Spleen (tissue), 11 donors: ENCODE measurements around the gene CMYA5. TPM values are rescaled to one million over a fixed set of nuclear protein-coding genes. Genes with fewer than 3 reads are reported as not detected.

Experiments used
- DNase-seq: peaks from one replicate; pipeline ENCODE4 v3.0.0-alpha.2; 2020
- H3K27ac ChIP-seq, 8 donors: fragments of 200-600 bp; sonication (generic) in 7 of 8; 1 replicate in 4 of 8; 2 replicates in 4 of 8; pipeline versions ENCODE4 v1.5.0 to v1.8.0; 2016 to 2021; ENCODE audit warnings: inconsistent platforms in 4 of 8, mild to moderate bottlenecking in 4 of 8, moderate library complexity in 1 of 8
- H3K27me3 ChIP-seq, 7 donors: fragments of 200-600 bp; sonication (generic) in 6 of 7; replicated peaks in 1 of 7; 1 replicate in 4 of 7; 2 replicates in 3 of 7; pipeline versions ENCODE4 v1.5.0 to v1.8.0; 2016 to 2021; ENCODE audit warnings: inconsistent platforms in 3 of 7, mild to moderate bottlenecking in 1 of 7
- H3K36me3 ChIP-seq, 6 donors: fragments of 200-600 bp; sonication (generic) in 5 of 6; 1 replicate in 4 of 6; 2 replicates in 2 of 6; pipeline versions ENCODE4 v1.5.0 to v1.8.0; 2016 to 2021; ENCODE audit warnings: inconsistent platforms in 2 of 6
- H3K4me1 ChIP-seq, 6 donors: fragments of 200-600 bp; sonication (generic) in 5 of 6; 1 replicate in 3 of 6; 2 replicates in 3 of 6; pipeline versions ENCODE4 v1.5.0 to v1.8.0; 2016 to 2021; ENCODE audit warnings: inconsistent platforms in 3 of 6
- H3K4me3 ChIP-seq, 8 donors: fragments of 200-600 bp; sonication (generic) in 7 of 8; 1 replicate in 4 of 8; 2 replicates in 4 of 8; pipeline versions ENCODE4 v1.5.0 to v1.8.0; 2016 to 2021; ENCODE audit warnings: inconsistent platforms in 4 of 8, mild to moderate bottlenecking in 4 of 8, moderate library complexity in 2 of 8
- H3K9me3 ChIP-seq, 8 donors: fragments of 200-600 bp; sonication (generic) in 7 of 8; 1 replicate in 4 of 8; 2 replicates in 4 of 8; pipeline versions ENCODE4 v1.5.0 to v1.8.0; 2016 to 2021; ENCODE audit warnings: inconsistent platforms in 4 of 8
- CTCF ChIP-seq, 11 experiments: fragments of 200-600 bp in 7 of 11; fragments of 450-650 bp in 4 of 11; sonication (generic) in 4 of 11; IDR thresholded peaks in 8 of 11; conservative IDR thresholded peaks in 3 of 11; 1 replicate in 7 of 11; 2 replicates in 4 of 11; pipeline versions ENCODE4 v1.4.0 to v1.8.0; 2016 to 2021; ENCODE audit warnings: antibody characterized with exemption in 11 of 11, inconsistent platforms in 4 of 11, mild to moderate bottlenecking in 1 of 11
- POLR2A ChIP-seq, 3 donors: fragments of 450-650 bp; IDR thresholded peaks; one replicate each; pipeline ENCODE4 v1.5.1; 2017; ENCODE audit warnings: antibody characterized with exemption in 3 of 3, mild to moderate bottlenecking in 1 of 3
- POLR2AphosphoS5 ChIP-seq, 3 donors: sonication (generic); formaldehyde crosslinking; IDR thresholded peaks; one replicate each; pipeline ENCODE4 v1.5.1; 2017; ENCODE audit warnings: antibody characterized with exemption in 3 of 3
- WGBS, 5 donors: extraction: QIAGEN DNeasy Blood & Tissue Kit in 3 of 5; methylation state at CpG; one replicate each; pipeline versions ENCODE4 v1.1.5 to v1.1.7; 2013 to 2018; 5-methylcytosine and 5-hydroxymethylcytosine counted together
- intact Hi-C: fragments of 100-400 bp; cut with DNase I; formaldehyde crosslinking; loops from one replicate; pipeline ENCODE4 v1.15.0; 2023; ENCODE audit warnings: low total_unique reads
- polyA plus RNA-seq, 3 donors: library from polyadenylated mRNA; stranded (reverse); fragments of 200-250 nt; gene quantifications; one replicate each; pipeline ENCODE4 v1.2.1, GENCODE V29; 2013
- total RNA-seq, 7 donors: library from RNA; depleted of rRNA in 3 of 7; stranded (reverse); fragments of >200 nt in 3 of 7; fragmentation: NEBNext Ultra II Directional in 4 of 7; extraction: Animal tissue kit (Norgen Biotek cat#: 25700) in 4 of 7; gene quantifications; one replicate each; pipeline versions ENCODE4 v1.1.0 to v1.2.1, GENCODE V29; 2016 to 2021
- donor health status: healthy with polysubstance abuse.
- donor health status: DM: no; HTN: no; CAD: no; lungs with moderate emphysema.
- donor health status: DM: no; HTN: no; CAD: no.
- donor health status: Bipolar disorder and iron deficiency.
- donor health status: healthy.
- donor health status: DM: no; HTN: no; CAD: no.
- donor health status: DM: yes; HTN: yes; CAD: no.

The CMYA5 gene
- total and polyA plus RNA-seq, 10 donors = 0.13 to 0.85 (median 0.28) TPM

GRCh38 chr5:79742549-79743136, 53.0 kb downstream of the CMYA5 start:
- DNase-seq = no peak
- no peak overlapping the region for H3K4me3 ChIP-seq
- intact Hi-C loops = no loop called here
- H3K27ac ChIP-seq = no peak overlapping the region
- no peaks in the 10 kb centered on the region for H3K4me1 ChIP-seq
- WGBS, 5 donors = 86 to 97% (median 87%) methylated on average over 3 of the region's 3 CpGs
- H3K36me3 ChIP-seq = no peaks in the 10 kb centered on the region
- H3K9me3 ChIP-seq = no peaks in the 10 kb centered on the region
- TF ChIP-seq CTCF (IDR thresholded peaks at IDR 0.05 in 8 of 11, conservative IDR thresholded peaks at IDR 0.05 in 3 of 11) (no peak), POLR2A (IDR thresholded peaks at IDR 0.05) (no peak)
- no peaks in the 10 kb centered on the region for H3K27me3 ChIP-seq

- TF ChIP-seq POLR2AphosphoS5 (IDR thresholded peaks at IDR 0.05) (no peak), CTCF (IDR thresholded peaks at IDR 0.05 in 8 of 11, conservative IDR thresholded peaks at IDR 0.05 in 3 of 11) (no peak), POLR2A (IDR thresholded peaks at IDR 0.05) (no peak)
- intact Hi-C loops = no loop called here
- no peak for DNase-seq
- Histone ChIP-seq H3K36me3 (no peaks in the 10 kb centered on the region), H3K9me3 (no peaks in the 10 kb centered on the region), H3K4me1 (no peaks in the 10 kb centered on the region), H3K27me3 (no peaks in the 10 kb centered on the region), H3K27ac (no peak overlapping the region), H3K4me3 (no peak overlapping the region)
- WGBS, 5 donors = 89 to 95% (median 93%) methylated on average over 7 of the region's 7 CpGs
Observed at GRCh38 chr5:79743846-79744605, 54.4 kb downstream of the CMYA5 start.

GRCh38 chr5:79745255-79745654, 55.6 kb downstream of the CMYA5 start:
- Histone ChIP-seq H3K4me3 (no peak overlapping the region), H3K4me1 (no peaks in the 10 kb centered on the region), H3K36me3 (no peaks in the 10 kb centered on the region), H3K9me3 (no peaks in the 10 kb centered on the region), H3K27me3 (no peaks in the 10 kb centered on the region), H3K27ac (no peak overlapping the region)
- no peak for DNase-seq
- TF ChIP-seq POLR2AphosphoS5 (IDR thresholded peaks at IDR 0.05) (no peak), POLR2A (IDR thresholded peaks at IDR 0.05) (no peak), CTCF (IDR thresholded peaks at IDR 0.05 in 8 of 11, conservative IDR thresholded peaks at IDR 0.05 in 3 of 11) (no peak)
- 77 to 89% (median 84%) methylated on average over 3 of the region's 3 CpGs for WGBS, 5 donors
- intact Hi-C loops = no loop called here
